ENCODE data around the gene FADS1.

GRCh38 chr11:61757213-61757862 lies 59.5 kb downstream of the FADS1 start:
- TF ChIP-seq CTCF (IDR thresholded peaks at IDR 0.05) = no peak
- TF ChIP-seq SIN3A (IDR thresholded peaks at IDR 0.05; ENCODE audit: borderline replicate concordance, insufficient read depth, low read depth, low read length) = no peak
- no peak for TF ChIP-seq POLR2AphosphoS5 (IDR thresholded peaks at IDR 0.05; ENCODE audit: low read depth, low read length)
- no peak for TF ChIP-seq REST (IDR thresholded peaks at IDR 0.05; ENCODE audit: insufficient read depth in 1 of 2, low read depth in 2 of 2, low read length in 1 of 2)
